Bone marrow (tissue), 2 donors: ENCODE data around the gene GPRIN1.
"Not testable (repeated sequence)": the region's sequence is repeated elsewhere in the genome, so short reads cannot be mapped to it uniquely, and the experiment has no call there.

Source experiments
- DNase-seq, 2 donors: peaks; one replicate each; lab custom pipeline; 2025; lab: John Stamatoyannopoulos, UW

GPRIN1 gene

DNA sequence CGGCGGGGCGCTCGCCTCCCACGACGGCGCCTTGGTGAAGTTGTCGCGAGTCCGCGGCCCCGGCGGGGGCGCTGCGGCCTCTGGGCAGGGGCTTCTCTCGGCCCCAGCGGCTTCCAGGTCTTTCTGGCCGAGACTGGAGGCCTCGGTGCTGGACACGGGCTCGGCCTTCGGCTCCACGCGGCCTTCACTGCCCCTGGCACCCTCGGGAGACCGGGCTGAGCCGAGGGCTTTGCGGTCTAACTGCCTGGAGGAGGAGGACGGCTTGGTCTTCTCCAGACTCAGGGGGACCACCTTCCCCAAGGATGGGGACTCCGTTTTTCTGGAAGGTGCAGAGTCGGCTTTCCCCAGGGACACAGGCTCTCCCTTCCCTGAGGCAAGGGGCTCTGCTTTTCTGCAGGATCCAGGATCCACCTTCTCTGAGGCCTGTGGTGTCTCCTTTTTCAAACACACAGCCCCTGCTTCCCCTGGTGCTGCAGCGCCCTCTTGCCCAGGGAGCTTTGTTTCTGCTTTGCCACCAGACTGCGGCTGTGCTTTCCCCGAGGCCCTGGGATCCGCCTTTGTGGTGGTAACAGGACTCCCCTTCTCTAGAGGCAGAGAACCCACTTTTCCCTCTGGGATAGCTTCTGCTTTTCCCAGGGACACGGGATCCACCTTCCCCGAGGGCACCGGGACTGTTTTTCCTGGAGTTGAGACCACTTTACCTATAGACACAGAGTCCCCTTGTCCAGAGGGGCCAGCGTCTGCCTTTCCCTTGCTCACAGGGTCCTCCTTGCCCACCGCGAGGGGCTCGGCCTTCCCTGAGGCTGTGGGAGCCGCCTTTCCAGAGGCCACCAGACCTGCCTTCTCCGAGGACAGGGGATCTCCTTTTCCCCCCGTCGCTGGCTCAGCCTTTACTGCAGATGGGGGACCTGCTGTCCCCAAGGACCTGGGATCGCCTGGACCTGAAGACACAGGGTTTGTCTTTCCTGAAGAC, 12.3 kb downstream of the GPRIN1 start:
- no peak for DNase-seq

DNA sequence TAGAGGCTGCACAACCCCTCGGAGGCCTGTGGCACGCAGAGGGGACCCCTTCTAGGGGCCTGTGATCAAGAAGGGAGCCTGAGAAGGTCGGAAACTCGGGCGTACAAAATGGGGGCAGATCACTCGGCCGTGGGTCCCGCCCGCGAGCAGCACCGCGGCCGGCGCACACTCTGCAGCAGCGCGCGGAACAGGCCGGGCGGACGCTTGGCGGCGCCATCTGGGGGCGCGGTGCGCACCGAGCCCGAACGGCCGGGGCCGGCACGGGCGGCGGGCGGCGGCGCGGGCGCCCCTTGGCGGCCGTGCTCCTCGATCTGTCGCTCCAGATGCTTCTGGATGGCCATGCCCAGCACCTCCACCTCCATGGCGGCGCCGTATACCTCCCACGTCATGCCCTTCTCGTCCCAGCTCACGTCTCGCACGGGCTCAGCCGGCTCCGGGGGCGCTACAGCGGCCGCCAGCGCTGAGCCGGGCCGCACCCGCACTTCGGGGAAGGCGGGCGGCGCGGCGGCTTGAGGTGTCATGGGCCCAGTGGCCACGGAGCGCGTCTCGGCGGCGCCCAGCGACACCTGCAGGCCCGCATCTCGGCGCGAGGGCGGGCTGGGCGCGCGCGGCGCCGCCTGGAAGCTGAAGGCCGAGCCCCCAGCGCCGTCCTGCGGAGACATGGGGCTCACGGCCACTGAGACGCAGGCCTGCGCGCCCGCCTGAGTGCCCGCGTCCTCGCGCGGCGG, 13.1 kb downstream of the GPRIN1 start:
- DNase-seq: peak in 1 of 2 donors; percentile 16

DNA sequence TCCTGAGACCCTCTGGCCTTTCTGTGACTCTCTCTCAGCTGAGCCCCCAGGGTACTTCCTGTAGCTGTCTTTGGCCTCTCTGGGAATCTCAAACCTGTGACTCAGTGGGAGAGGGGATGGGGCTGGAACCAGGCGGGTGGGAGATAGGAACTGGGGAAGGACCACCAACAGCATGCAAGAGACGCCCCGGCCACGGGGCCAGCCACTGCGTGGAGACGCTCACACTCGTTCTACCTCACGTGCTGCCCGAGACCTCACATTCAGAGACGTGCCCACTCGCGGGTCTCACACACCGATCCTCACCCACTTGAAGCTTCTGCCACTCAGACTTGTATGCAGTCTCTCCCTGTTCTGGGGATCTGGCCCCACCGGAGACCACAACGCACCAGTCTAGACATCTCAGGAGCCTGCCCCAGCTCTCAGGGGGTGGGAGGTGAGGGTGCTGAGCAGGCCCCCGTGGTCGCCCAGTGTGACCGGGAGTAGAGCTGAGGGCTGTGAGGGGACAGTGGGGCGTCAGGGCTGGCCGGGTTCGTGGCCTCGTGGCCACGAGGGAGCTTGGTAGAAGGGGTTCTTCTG, 13.8 kb downstream of the GPRIN1 start:
- no peak for DNase-seq

DNA sequence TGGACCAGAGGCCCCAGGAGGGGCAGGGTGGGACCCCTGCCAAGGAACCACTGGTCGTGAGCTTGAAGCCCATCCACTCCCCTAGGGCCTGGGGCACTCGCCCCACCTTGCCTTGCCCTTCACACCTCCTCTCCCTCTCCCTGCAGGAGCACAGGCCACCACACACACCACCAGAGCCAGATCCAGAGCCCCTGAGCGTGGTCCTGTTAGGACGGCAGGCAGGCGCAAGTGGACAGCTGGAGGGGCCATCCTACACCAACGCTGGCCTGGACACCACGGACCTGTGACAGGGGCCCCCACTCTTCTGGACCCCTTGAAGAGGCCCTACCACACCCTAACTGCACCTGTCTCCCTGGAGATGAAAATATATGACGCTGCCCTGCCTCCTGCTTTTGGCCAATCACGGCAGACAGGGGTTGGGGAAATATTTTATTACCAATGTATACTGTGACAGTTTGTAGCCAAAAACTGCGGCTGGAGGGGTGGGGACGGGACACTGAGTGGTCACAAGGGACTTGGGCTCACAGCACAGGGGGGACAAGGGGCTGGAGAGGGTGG, 14.5 kb downstream of the GPRIN1 start:
- DNase-seq: no peak

DNA sequence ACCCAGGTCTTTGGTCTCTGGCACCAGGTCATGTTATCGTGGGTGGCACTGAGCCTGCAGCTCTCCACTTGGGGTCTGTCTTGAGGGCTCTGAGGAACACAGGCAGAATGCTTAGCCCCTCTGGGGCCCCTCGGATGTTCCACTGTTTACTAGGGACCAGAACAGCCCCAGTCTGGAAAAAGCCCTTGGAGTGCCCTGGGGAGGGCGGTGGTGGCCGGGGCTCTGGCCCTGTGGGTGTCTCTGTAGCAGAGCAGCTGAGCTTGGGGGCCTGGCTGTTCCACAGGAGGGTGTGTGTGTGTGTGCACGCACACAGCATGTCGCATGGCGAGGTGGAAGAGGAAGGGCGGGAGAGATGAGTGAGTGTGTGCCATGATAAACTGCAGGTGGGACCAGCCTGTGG, 15.4 kb downstream of the GPRIN1 start:
- DNase-seq: no peak

DNA sequence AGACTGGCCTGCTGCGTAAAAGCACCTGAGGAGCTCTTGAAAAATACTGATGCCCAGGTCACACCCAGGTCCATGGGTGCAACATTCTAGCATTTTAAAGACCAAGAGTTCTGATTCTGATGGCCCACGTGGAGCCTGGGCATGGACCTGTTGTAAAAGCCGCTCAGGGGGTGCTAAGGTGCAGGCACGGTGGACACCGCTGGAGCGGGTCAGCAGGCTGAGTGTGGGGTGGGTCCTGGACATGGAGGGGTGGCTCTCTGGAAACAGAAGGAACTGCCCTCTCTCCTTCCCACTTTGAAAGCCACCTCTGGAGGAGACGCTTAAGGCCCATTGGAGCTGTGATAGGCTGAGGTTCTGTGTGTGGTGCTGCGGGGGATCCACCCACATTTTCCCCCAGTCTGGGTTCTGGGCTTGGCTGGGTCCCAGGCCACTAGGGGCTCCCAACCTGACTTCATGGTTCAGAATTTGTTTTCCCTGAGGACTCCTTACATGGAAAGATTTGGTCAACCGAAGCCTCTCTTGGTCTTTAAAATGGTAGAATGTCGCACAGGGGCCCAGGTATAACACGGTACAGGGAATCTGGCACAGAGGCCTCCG, 16.6 kb downstream of the GPRIN1 start:
- no peak for DNase-seq

GRCh38 chr5:176592573-176592972, 17.4 kb downstream of the GPRIN1 start:
- DNase-seq: no peak

- not testable (repeated sequence) for DNase-seq
These were observed 18.3 kb downstream of the GPRIN1 start for GRCh38 chr5:176591667-176592066.

DNA sequence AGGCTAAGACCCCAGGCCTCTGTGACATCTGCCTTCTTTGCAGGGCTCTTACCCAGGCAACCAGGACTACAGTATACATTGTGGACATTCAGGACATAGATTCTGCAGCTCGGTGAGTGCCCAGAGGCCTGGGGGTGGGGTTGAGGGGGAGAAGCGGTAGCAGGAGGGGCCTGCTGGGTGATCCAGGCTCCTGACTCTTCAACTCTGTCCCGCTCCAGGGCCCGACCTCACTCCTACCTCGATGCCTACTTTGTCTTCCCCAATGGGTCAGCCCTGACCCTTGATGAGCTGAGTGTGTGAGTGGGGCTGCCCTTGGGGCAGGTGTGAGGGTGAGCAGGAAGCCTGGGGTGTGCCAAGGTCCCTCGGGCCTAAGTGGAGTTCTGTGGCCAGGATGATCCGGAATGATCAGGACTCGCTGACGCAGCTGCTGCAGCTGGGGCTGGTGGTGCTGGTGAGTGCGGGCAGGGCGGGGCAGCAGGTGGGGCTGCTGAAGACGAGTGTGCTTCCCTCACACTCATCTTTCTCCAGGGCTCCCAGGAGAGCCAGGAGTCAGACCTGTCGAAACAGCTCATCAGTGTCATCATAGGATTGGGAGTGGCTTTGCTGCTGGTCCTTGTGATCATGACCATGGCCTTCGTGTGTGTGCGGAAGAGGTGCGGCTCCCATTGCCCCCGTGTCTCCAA, 19.8 kb downstream of the GPRIN1 start:
- DNase-seq: no peak

DNA sequence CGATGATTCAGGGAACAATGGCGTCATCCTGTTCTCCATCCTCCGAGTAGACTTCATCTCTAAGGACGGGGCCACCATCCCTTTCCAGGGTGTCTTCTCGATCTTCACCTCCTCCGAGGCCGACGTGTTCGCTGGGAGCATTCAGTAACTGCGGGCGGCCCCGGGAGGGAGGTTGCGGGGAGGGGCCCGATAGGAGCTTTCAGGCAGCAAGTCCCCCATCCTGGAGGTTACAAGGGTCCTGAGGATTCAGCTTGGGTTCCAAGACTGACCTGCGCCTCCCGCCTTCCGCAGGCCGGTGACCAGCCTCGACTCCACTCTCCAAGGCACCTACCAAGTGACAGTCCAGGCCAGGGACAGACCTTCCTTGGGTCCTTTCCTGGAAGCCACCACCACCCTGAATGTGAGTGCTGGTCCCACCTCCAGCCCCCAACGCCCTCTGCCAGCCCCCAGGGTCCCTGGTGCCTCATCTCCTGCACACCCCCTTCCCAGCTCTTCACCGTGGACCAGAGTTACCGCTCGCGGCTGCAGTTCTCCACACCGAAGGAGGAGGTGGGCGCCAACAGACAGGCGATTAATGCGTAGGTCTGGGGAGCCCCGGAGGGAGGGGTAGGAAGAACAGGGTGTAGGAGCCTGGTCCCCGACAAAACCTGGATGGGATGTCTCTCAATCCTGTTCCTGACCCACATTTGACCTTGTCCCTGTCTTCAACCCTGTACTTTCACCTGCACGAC, 20.8 kb downstream of the GPRIN1 start:
- no peak for DNase-seq

- DNase-seq: no peak
These were observed 21.7 kb downstream of the GPRIN1 start for GRCh38 chr5:176588297-176588696.

DNA sequence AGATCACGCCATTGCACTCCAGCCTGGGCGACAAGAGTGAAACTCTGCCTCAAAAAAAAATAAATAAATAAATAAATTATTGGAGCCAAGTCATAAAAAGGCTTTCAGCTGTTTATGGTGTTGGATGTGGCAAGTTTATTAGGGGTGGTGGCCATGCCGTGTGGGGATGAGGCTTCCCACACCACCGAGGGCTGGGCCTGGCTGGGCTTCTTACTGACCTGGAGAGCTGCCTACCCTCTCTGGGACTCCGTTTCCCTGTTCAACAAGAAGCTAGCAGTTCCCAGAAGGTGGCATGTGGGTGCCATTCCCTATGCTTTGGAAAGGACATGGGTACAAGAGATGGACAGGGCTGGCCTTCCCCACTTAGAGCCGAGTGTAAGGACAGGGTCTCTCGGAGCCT, 22.6 kb downstream of the GPRIN1 start:
- DNase-seq: no peak

DNA sequence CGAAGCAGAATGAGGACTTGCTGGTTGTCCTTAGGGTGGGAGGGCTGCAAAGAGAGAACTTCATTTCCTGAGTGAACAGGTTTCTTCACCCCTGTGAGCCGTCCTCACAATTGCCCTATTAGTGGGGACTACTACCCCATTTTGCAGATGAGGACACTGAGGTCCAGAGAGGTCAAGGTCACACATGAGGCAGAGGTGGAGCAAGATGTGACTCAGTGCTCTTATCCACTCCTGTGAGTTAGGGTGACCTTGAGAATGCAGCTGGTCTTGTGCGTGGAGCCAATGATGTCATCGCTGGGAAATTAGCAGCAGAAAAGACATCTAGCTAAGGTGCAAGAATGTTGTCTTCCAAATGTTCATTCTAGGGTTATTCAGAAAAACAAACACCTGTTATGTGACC, 26.9 kb downstream of the GPRIN1 start:
- no peak for DNase-seq

GRCh38 chr5:176581361-176581760, 28.6 kb downstream of the GPRIN1 start:
- no peak for DNase-seq

GRCh38 chr5:176579323-176579722, 30.6 kb downstream of the GPRIN1 start:
- DNase-seq: no peak

GRCh38 chr5:176578391-176578808, 31.6 kb downstream of the GPRIN1 start:
- DNase-seq: no peak

DNA sequence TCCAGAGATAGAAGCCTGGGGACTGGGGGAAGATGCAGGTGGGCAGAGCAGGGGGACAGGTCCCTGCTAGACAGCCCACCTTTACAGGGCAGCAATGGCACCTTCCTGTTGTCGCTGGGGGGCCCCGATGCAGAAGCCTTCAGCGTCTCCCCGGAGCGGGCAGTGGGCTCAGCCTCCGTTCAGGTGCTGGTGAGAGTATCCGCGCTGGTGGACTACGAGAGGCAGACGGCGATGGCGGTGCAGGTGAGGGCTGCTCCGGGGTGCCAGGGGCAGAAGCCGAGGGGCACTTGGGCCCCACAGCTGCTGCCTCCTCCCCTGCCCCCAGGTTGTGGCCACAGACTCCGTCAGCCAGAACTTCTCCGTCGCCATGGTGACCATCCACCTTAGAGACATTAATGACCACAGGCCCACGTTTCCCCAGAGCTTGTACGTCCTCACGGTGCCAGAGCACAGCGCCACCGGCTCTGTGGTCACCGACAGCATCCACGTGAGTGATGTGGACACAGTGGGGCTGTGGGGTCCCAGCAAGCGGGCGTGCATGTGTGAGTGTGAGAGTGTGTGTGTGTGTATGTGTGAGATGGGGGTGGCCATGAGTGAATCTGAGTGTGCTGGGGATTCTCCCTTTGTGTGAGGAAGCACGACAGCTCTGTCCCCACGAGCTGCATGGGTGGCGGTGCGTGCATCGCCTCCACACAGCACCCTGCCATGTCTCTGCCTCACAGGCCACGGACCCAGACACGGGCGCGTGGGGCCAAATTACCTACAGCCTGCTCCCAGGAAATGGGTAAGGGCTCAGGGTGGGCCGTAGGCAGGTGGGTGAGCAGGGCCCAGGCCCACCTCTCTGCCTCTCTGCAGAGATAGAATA, 32.4 kb downstream of the GPRIN1 start:
- DNase-seq: no peak

- no peak for DNase-seq
These were observed 34.2 kb downstream of the GPRIN1 start for GRCh38 chr5:176575488-176576422.

GRCh38 chr5:176575066-176575465, 34.9 kb downstream of the GPRIN1 start:
- no peak for DNase-seq
